Uterus (tissue), 4 donors: ENCODE results near the gene GMDS. TPM values are rescaled to one million over a fixed set of nuclear protein-coding genes. Genes with fewer than 3 reads are reported as not detected.

Experiments used
- DNase-seq, 2 donors: peaks; one replicate each; pipeline ENCODE4 v3.0.0-alpha.2; 2019 to 2020
- H3K27ac ChIP-seq, 2 donors: fragments of 200-600 bp; sonication (generic); 1 replicate in 1 of 2; 2 replicates in 1 of 2; pipeline ENCODE4 v1.5.1; 2016 to 2018
- H3K27me3 ChIP-seq, 2 donors: fragments of 200-600 bp; sonication (generic); one replicate each; pipeline ENCODE4 v1.5.1; 2018 to 2019; ENCODE audit warnings: control low read depth in 1 of 2
- H3K36me3 ChIP-seq, 2 donors: fragments of 200-600 bp; sonication (generic); one replicate each; pipeline ENCODE4 v1.5.1; 2019; ENCODE audit warnings: control low read depth in 1 of 2
- H3K4me1 ChIP-seq, 2 donors: fragments of 200-600 bp; sonication (generic); one replicate each; pipeline ENCODE4 v1.5.1; 2018 to 2019; ENCODE audit warnings: control low read depth in 1 of 2
- H3K4me3 ChIP-seq, 2 donors: fragments of 200-600 bp; sonication (generic); 1 replicate in 1 of 2; 2 replicates in 1 of 2; pipeline ENCODE4 v1.5.1; 2018 to 2019; ENCODE audit warnings: mild to moderate bottlenecking in 1 of 2
- H3K9me3 ChIP-seq, 2 donors: fragments of 200-600 bp; sonication (generic); one replicate each; pipeline ENCODE4 v1.5.1; 2019; ENCODE audit warnings: control low read depth in 1 of 2
- CTCF ChIP-seq, 4 experiments: fragments of 200-600 bp in 2 of 4; fragments of 450-650 bp in 2 of 4; sonication (generic) in 2 of 4; IDR thresholded peaks; one replicate each; pipeline ENCODE4 v1.5.1; 2016 to 2019; ENCODE audit warnings: antibody characterized with exemption in 4 of 4, mild to moderate bottlenecking in 2 of 4, moderate library complexity in 1 of 4
- POLR2A ChIP-seq, 2 donors: fragments of 450-650 bp; IDR thresholded peaks; one replicate each; pipeline ENCODE4 v1.6.1; 2016; ENCODE audit warnings: antibody characterized with exemption in 2 of 2, mild to moderate bottlenecking in 1 of 2, moderate library complexity in 1 of 2
- intact Hi-C: fragments of 100-400 bp; cut with DNase I; formaldehyde crosslinking; loops from one replicate; pipeline ENCODE4 v1.15.1; 2023; ENCODE audit warnings: low total_unique reads
- total RNA-seq, 4 donors: library from RNA; depleted of rRNA in 3 of 4; stranded (reverse); fragments of >200 nt in 3 of 4; gene quantifications; one replicate each; pipeline versions ENCODE4 v1.1.0 to v1.2.4, GENCODE V29; 2014 to 2023
- donor health status: DM: yes; HTN: yes; CAD: no.

The GMDS gene
- total RNA-seq, 4 donors from 2014 or later = 5.3 to 17.4 (median 12.9) TPM

GRCh38 chr6:1885576-1886011 lies 359.8 kb downstream of the GMDS start:
- no peak for DNase-seq
- peaks cover 0 to 4% of the 10 kb centered on the region in 2 donors for H3K4me1 ChIP-seq
- intact Hi-C loops = no loop called here
- H3K27me3 ChIP-seq = no peaks in the 10 kb centered on the region
- H3K27ac ChIP-seq = no peak overlapping the region
- TF ChIP-seq POLR2A (IDR thresholded peaks at IDR 0.05) = no peak
- no peak for TF ChIP-seq CTCF (IDR thresholded peaks at IDR 0.05)
- no peaks in the 10 kb centered on the region for H3K36me3 ChIP-seq
- no peaks in the 10 kb centered on the region for H3K9me3 ChIP-seq
- H3K4me3 ChIP-seq = no peak overlapping the region

- intact Hi-C loops = no loop called here
- no peak for TF ChIP-seq POLR2A (IDR thresholded peaks at IDR 0.05)
- TF ChIP-seq CTCF (IDR thresholded peaks at IDR 0.05) = no peak
- no peak for DNase-seq
- Histone ChIP-seq H3K27me3 (no peaks in the 10 kb centered on the region), H3K36me3 (no peaks in the 10 kb centered on the region), H3K4me3 (no peak overlapping the region), H3K27ac (no peak overlapping the region), H3K4me1 (peaks cover 0 to 4% of the 10 kb centered on the region in 2 donors), H3K9me3 (no peaks in the 10 kb centered on the region)
These were observed 361.1 kb downstream of the GMDS start for GRCh38 chr6:1884313-1884712.

- Histone ChIP-seq H3K4me1 (no peaks in the 10 kb centered on the region), H3K27me3 (no peaks in the 10 kb centered on the region), H3K9me3 (no peaks in the 10 kb centered on the region), H3K27ac (no peak overlapping the region), H3K36me3 (no peaks in the 10 kb centered on the region), H3K4me3 (no peak overlapping the region)
- intact Hi-C loops = no loop called here
- no peak for TF ChIP-seq POLR2A (IDR thresholded peaks at IDR 0.05)
- no peak for TF ChIP-seq CTCF (IDR thresholded peaks at IDR 0.05)
- no peak for DNase-seq
These were observed 367.1 kb downstream of the GMDS start for GRCh38 chr6:1878330-1878729.

GRCh38 chr6:1873781-1874180 lies 371.6 kb downstream of the GMDS start:
- TF ChIP-seq CTCF (IDR thresholded peaks at IDR 0.05) (no peak), POLR2A (IDR thresholded peaks at IDR 0.05) (no peak)
- Histone ChIP-seq H3K27ac (no peak overlapping the region), H3K4me3 (no peak overlapping the region), H3K36me3 (no peaks in the 10 kb centered on the region), H3K4me1 (no peaks in the 10 kb centered on the region), H3K9me3 (no peaks in the 10 kb centered on the region), H3K27me3 (no peaks in the 10 kb centered on the region)
- intact Hi-C loops = no loop called here
- DNase-seq = no peak

GRCh38 chr6:1872649-1873131 lies 372.7 kb downstream of the GMDS start:
- no peak overlapping the region for H3K4me3 ChIP-seq
- TF ChIP-seq POLR2A (IDR thresholded peaks at IDR 0.05) (no peak), CTCF (IDR thresholded peaks at IDR 0.05) (no peak)
- intact Hi-C loops = no loop called here
- no peak overlapping the region for H3K27ac ChIP-seq
- H3K27me3 ChIP-seq = no peaks in the 10 kb centered on the region
- H3K36me3 ChIP-seq = no peaks in the 10 kb centered on the region
- DNase-seq = no peak
- no peaks in the 10 kb centered on the region for H3K4me1 ChIP-seq
- no peaks in the 10 kb centered on the region for H3K9me3 ChIP-seq
